Omental fat pad (tissue), 4 donors: ENCODE measurements around the gene DNAJC5G. TPM values are rescaled to one million over a fixed set of nuclear protein-coding genes. Genes with fewer than 3 reads are reported as not detected.

Source experiments
- ATAC-seq: fragments of 150-250 bp; one replicate; pipeline ENCODE4 v1.9.1; 2016; ENCODE audit warnings: mild to moderate bottlenecking, moderate library complexity; ENCODE audit not compliant: low FRiP score
- DNase-seq: peaks from one replicate; pipeline ENCODE4 v3.0.0-alpha.2; 2019; ENCODE audit warnings: low spot score
- total RNA-seq, 4 donors: library from RNA; depleted of rRNA; stranded (reverse); fragments of >200 nt; gene quantifications; one replicate each; pipeline ENCODE4 v1.1.0, GENCODE V29; 2016
- TF ChIP-seq, protein P1 (sequence below), 3 donors: fragments of 450-650 bp; IDR thresholded peaks; one replicate each; pipeline ENCODE4 v1.5.1; 2016 to 2017; ENCODE audit warnings: antibody characterized with exemption in 3 of 3, mild to moderate bottlenecking in 3 of 3, moderate library complexity in 2 of 3

Gene DNAJC5G
- total RNA-seq, 4 donors from 2014 or later = 0.79 TPM; not detected in 3

DNA sequence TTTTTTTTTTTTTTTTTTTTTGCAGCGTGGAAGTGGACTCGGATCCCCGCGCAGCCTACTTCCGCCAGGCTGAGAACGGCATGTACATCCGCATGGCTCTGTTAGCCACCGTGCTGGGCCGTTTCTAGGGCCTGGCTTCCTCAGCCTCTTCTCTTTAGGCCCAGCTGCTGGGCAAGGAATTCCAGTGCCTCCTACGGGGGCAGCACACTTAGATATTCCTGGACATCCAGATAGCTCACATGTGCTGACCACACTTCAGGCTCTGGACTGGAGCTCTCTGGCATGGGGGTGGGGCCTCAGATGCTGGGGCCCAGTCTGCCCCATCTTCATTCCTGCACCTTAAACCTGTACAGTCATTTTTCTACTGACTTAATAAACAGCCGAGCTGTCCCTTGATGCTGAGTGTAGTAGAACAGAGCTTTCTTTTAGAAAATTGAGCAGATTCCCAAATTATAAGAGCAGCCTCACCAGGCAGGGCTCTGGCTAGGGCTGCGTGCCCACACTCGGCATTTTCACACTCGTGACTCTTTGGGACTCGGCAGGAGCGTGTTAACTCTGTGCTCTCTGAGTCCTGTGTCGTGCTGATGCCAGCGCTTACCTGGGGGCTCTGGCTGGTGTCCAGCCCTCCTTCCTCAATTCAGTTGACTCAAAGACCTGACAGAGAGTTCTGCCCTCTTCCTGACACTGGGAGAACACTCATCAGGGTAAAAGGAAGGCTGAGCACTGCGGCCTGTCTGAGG lies 31.7 kb upstream of the DNAJC5G start:
- no peak for ATAC-seq
- TF ChIP-seq, protein P1, sequence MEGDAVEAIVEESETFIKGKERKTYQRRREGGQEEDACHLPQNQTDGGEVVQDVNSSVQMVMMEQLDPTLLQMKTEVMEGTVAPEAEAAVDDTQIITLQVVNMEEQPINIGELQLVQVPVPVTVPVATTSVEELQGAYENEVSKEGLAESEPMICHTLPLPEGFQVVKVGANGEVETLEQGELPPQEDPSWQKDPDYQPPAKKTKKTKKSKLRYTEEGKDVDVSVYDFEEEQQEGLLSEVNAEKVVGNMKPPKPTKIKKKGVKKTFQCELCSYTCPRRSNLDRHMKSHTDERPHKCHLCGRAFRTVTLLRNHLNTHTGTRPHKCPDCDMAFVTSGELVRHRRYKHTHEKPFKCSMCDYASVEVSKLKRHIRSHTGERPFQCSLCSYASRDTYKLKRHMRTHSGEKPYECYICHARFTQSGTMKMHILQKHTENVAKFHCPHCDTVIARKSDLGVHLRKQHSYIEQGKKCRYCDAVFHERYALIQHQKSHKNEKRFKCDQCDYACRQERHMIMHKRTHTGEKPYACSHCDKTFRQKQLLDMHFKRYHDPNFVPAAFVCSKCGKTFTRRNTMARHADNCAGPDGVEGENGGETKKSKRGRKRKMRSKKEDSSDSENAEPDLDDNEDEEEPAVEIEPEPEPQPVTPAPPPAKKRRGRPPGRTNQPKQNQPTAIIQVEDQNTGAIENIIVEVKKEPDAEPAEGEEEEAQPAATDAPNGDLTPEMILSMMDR (IDR thresholded peaks at IDR 0.05) = no peak
- DNase-seq = no peak

DNA sequence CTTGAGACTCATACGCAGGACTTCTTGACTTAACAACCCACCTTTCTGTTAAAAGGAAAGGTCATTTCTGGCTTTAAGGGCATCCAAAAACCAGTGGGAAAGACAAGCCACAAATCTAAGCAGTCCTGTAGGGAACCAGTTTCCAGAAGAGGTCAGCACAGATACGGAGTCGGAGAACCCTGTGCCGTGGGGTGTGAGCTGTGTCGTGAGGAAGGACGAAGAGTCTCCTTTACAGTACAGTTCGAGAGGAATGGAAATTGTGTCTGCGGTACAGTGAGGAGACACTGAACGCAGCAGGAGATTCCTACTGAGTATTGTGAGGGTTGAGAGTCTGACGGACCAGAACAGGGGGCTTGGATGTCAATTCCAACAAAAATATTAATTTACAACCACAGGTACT lies 30.1 kb upstream of the DNAJC5G start:
- TF ChIP-seq, protein P1 (IDR thresholded peaks at IDR 0.05) = no peak
- DNase-seq (no peak), ATAC-seq (no peak)

- DNase-seq = no peak
- no peak for ATAC-seq
- TF ChIP-seq, protein P1 (IDR thresholded peaks at IDR 0.05) = no peak
Measured at GRCh38 chr2:27245626-27246025, 29.6 kb upstream of the DNAJC5G start.

DNA sequence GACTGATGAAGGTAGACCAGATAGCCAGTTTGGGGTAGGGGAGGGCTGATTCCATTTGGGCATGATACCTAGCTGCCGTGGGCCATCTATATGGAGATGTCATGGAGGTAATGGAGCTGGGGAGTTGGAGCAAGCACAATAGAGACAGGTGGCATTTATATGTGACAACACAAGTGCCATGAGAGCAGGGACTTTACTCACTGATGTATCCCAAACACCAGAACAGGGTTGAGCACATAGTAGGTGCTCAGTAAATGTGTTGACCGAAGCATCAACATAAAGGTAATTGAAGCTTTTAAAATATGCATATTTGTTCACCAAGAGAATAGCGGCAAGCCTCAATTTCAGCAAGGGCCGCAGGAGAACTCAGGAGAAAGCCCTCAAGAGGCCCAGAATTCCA lies 27.3 kb upstream of the DNAJC5G start:
- TF ChIP-seq, protein P1 (IDR thresholded peaks at IDR 0.05) = no peak
- ATAC-seq (no peak), DNase-seq (no peak)

DNA sequence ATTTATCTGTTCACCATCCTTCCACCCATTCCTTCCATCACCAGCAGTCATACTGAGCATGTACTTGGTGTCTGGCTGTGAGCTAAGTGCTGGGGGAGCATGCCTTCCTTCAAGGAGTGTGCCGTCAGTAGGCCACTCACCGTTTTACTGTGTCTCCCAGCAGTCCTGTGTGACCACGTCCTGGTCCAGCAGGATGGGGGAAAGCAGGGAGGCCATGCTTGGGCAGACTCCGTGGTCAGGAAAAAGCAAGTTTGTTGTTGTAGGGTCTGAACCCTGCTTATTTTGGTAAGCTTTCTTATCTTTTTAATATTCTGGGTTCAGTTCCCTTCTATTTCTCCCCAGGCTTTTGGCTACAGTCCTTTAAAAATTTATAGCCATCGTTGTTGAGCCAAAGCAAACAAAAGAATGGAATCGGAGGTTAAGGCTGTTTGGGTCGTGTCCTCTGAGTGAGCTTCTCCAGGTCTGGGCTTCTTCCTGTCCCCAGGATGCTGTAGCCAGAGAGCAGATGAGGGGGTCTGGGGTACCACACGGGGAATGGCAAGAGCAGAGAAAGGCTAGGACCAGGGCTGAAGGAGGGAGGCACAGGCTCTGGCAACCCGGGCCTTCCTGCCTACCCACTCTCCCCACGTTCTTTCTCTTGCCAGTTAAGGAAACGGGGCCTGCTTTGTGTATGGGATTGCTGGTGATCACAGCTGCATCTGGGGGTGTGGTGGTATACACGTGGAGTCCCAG lies 25.9 kb upstream of the DNAJC5G start:
- ATAC-seq (no peak), DNase-seq (no peak)
- TF ChIP-seq, protein P1 (IDR thresholded peaks at IDR 0.05) = no peak

GRCh38 chr2:27249891-27250651 lies 25.2 kb upstream of the DNAJC5G start:
- DNase-seq (no peak), ATAC-seq (no peak)

More at GRCh38 chr2:27249891-27250651, 25.2 kb upstream of the DNAJC5G start:
- TF ChIP-seq, protein P1 (IDR thresholded peaks at IDR 0.05) = no peak
